AML-193 (cell line): ENCODE results near the gene ITGA11.

Source experiments
- DNase-seq, 2 experiments: peaks; one replicate each; lab custom pipeline; 2025; lab: John Stamatoyannopoulos, UW

The ITGA11 gene

DNA sequence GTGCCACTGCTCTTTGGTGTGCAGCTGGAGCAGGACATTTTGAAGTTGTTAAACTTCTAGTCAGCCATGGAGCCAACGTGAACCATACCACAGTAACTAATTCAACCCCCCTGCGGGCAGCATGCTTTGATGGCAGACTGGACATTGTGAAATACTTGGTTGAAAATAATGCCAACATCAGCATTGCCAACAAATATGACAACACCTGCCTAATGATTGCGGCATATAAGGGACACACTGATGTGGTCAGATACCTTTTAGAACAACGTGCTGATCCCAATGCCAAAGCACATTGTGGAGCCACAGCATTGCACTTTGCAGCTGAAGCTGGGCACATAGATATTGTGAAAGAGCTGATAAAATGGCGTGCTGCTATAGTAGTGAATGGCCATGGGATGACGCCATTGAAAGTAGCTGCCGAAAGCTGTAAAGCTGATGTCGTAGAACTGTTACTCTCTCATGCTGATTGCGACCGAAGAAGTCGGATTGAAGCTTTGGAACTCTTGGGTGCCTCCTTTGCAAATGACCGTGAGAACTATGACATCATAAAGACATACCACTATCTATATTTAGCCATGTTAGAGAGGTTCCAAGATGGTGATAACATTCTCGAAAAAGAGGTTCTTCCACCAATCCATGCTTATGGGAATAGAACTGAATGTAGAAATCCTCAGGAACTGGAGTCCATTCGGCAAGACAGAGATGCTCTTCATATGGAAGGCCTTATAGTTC, 142.2 kb downstream of the ITGA11 start:
- DNase-seq: no peak

DNA sequence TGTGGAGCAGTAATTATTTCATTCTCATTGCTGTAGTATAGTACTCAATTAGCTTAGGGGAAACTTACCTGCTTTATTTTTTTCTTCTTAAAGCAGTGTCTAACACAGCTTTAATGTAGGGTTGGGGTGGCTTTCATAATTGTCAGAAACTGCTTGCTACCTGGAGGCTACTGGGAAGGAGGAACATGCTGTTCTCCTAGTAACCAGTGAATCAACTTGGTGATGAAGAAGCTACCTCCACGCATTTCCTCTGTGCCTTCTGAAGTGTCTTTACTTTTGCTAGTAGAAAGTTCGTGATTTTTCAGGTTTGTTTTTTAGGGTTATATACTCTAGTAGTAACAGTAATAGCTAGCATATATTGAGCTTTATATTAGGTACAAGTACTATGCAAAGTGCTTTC, 142.9 kb downstream of the ITGA11 start:
- no peak for DNase-seq

DNA sequence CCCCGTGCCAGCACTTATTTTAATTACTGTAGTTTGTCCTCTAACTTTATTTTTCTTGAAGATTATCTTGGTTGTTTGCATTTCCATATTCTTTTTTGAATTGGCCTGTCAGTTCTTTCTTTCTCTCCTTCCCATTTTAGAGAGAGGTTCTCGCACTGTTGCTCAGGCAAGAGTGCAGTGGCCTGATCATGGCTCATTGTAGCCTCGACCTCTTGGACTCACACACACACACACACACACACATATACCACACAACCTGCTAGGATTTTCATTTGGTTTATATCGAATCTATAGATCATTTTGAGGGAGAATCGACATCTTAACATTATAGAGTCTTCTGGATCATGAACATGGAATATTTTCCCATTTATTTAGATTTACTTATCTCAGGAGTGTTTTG, 145.7 kb downstream of the ITGA11 start:
- DNase-seq: no peak

DNA sequence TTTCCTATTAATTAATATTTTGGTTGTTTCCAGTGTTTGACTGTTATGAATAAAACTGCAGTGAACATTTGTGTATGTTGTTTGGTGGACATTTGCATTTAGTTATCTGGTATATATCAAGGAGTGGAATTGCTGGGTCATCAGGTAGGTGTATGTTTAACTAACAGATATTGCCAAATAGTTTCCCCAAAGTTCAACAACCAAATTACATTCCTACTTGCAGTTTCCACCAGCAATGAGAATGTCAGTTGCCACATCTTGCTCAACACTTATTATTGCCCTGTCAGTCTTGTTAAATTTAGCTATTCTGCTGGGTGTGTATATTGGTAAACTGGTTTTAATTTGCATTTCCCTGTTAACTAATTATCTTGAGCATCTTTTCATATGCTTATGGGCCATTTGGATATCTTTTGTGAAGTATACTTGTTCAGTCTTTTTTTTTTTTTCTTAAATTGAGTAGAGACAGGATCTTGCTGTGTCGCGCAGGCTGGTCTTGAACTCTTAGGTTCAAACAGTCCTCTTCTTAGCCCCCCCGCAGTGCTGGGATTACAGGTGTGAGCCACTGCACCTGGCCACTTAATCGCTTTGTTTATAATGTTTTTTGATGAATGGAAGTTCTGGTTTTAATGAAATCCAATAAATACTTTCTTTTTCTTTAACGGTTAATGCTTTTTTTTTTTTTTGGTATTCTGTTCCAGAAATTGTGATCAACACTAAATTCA, 146.5 kb downstream of the ITGA11 start:
- peak; percentile 78 to 80 for DNase-seq

DNA sequence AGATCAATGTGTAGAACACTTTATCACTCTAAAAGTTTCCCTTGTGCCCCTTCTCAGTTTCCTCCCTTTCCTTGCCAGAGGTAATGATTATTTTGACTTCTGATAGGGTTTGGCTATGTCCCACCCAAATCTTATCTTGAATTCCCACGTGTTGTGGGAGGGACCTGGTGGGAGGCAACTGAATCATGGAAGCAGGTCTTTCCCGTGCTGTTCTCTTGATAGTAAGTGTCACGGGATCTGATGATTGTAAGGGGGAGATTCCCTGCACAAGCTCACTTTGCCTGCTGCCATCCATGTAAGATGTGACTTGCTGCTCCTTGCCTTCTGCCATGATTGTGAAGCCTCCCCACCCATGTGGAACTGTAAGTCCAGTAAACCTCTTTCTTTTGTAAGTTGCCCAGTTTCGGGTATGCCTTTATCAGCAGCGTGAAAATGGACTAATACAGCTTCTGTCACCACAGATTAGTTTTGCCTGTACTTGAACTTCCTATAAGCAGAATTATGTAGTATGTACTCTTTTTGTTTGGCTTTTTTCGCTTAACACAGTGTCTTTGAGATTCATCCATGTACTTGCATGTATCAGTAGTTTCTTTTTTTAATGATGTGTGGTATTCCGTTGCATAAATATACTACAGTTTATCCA, 147.2 kb downstream of the ITGA11 start:
- no peak for DNase-seq

DNA sequence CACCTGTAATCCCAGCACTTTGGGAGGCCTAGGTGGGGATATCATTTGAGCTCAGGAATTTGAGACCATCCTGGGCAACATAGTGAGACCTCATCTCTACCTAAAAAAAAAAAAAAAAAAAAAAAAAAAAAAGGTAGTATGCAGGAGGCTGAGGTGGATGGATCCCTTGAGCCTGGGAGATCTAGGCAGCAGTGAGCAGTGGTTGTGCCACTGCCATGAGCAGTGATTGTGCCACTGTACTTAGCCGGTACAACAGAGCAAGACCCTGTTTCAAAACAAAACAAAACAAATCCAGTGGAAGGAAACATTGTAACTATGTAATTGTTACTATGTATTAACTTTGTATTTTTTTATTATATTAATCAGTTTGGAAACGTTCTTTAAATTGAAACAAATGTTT, 148.6 kb downstream of the ITGA11 start:
- DNase-seq: no peak

DNA sequence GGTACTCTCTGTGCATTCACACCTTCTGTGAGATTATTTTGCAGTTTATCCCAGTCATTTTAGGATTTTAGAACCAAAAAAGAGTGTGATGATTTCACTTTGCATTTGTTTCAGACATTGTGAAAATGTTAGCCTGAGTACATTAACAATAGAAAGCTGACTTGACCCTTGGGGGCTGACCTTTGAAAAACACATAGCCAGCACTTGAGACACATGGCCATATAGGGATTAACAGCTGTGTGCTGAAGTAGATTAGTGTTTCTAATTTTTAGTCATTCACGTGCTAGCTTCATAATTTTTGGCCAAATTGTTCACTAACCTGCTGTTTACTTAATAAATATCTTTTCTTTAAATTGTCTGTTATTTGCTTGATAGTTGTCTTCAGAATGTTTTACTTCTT, 151.0 kb downstream of the ITGA11 start:
- no peak for DNase-seq

DNA sequence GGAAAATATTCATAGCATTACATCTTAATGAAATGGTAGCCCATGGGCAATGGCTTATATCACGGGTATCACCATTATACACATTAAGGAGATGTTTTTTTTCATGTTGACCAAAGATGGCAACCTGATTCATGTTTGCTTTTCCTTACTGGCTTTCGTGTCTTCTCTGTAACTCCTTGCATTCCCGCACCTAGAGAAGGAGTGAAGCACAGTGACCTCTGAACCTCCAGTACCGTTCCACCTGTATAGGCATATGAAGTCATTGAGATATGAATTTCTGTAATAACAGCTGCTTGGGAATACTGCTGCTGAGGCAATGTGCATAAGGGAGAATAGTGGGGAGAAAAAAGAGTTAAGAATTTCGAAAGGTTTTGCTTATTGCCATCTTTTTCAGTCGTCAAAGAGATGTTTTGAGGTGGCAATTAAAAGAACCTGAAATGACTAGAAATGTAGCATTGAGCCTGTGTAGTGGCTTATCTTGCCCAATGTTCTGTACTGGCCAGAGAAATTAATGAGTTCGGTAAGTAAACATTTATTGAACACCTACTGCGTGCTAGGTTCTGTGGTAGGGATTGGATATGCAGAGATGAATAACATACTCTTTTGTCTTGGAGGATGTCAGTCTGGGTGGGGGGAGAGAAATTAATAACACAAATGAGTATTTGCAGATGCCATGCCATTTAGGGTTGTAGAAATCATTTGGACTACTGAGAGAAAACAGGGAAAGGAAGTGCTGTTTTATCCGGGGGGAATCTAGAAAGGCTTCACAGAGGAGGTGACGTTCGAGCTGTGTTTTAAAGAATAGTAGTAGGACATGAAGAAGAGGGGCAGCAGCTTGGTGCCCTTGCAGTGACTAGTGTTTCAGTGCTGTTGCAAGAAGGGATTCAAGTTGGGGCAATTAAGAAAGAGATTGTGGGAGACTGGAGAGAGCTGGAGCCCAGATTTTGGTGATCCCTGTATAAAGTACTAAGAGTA, 151.9 kb downstream of the ITGA11 start:
- no peak for DNase-seq

DNA sequence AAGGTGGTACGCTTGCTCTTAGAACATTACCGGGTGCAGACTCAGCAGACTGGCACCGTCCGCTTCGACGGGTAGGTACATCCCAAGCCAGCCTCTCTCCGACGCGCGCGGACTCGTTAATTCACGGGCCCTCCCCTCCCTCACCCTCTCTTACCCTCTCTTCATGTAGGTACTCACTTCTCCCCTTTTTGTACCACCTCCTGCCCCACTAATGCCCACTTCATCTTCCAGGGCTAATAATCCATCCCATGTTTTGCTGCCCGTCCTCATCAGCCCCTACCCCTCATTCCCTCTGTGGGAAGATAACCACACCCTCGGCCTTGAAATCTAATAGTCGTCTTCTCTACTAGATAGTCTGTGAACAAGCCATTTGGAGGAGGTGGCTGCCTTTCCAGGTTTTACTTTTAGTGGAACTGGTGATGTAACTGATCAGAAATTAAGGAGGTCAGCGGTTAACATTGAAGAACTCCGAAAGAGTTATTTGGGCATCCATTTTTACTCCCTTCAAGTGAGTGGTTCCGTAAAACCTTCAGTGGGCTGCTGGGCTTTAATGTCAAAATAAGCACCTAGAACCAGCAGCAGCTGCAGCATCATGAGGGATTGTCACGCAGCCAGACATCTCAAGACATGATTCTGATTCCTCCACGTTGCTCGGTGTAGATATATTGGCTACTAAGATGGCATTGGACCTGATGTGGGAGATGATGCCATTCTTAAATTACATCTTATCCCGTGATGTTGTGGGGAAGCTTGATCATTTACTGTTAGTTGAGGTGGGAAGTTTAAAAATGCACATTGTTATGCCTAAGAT, 153.2 kb downstream of the ITGA11 start:
- DNase-seq: no peak

DNA sequence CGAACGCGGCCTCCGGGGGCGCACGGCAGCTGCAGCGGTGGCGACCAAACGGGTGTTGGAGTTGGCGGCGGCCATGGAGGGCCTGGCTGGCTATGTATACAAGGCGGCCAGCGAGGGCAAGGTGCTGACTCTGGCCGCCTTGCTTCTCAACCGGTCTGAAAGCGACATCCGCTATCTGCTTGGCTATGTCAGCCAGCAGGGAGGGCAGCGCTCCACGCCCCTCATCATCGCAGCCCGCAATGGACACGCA, 153.7 kb downstream of the ITGA11 start:
- DNase-seq: no peak

DNA sequence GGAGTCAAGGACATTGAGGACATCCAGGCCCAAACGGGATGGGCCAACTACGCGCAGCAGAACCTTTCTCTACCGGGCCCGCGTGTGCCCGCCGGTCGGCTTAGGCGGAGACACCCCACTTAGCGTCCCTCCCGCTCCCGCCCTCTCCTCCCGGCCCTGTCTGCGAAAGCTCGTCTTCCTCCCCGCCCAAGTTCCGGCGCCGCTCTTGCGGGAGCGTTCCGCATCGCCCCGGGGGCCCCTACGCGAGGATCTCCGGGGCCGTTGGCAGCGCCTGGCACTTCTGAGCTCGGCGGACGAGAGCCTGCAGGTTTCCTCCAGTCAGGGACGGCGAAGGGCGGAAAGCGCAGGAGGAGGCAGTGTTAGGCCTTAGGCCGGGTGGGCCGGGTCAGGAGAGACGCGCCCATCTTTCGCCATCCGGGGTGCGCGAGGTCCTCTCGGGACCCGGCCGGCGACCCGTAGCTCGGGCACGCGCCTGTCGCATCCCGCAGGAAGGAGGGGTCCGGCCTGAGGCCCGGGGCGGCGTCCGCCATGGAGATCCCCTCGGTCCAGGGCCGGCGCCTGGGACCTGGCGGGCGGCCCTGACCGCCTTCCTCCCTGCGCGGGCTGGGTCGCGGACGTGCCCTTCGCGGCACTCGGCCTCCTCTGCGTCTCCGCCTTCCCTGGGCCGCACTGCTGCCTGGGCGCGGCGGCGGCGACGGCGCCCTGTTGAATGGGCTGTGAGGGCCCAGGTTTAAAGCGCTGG, 154.2 kb downstream of the ITGA11 start, which contains the start of gene FEM1B:
TSS of gene FEM1B (plus strand) at position 143 of the 742 bp plus-strand sequence. CDS start 673 bp downstream, outside the sequence.
- peak; percentile 79 to 87 for DNase-seq

DNA sequence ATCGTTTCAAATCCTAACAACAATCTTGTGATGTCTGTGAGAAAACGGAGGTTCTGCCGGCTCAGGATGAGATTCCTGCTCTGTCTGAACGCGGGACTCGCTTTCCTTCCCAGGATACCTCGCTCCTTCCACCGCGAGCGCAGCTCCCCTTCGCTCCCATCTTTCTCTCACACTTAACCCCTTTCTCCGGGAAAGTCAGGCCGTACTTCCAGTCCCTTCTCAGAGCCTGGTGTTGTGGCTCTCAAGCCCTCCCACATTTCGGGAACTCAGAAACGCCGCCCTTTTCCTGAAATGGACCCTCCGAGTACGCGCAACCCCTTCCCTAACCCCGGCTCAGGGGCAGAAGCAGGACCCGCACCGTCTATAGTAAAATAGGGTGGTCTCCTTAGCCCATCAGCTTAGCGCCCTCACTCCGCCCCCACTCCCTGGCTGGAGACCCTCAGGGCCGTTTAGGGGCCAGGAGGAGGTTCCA, 154.8 kb downstream of the ITGA11 start:
- peak in 1 of 2 experiments; percentile 33 for DNase-seq

DNA sequence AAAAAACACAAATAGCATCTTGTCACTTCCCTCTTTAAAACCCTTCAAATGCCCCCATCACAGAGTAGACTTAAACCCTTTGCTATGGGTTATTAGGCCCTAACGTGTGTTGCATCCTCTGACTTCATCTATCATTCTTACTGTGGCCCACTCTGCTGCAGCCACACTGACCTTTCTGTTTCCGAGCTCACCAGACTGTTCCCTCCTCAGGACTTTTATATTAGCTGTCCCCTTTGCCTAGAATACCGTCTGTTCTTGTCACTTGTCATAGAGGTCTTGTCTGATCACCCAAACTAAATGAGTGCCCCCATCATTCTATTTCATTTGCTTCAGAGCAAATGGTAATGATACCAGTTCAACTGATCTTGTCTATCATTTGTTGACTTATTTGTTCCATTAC, 155.3 kb downstream of the ITGA11 start:
- DNase-seq: no peak

DNA sequence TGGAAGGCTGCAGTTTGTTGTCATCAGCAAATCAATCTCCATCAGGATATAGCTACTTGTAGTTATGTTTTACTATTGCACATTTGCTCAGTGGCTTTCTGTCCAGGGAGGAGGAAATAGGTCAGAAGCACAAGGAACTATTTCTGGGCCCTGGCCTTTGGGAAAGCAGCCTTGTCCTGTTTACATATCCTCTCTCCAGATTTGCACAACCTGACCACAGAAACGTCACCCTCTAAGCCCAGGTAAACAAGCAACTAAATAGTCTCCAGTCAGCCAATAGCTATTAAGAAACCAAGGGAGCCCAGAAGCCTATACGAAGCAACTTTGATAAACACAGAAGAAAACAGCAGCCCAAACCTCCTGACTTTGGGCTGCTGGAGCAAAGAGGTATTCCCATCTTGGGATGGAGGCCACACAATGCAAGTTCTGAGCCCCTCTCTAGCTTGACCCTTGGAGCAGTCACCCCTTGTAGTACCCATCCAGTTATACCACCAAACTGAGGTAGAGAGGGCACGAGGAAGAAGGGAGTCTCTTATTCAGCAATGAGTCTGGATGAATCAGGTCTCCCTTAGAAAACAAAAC, 156.7 kb downstream of the ITGA11 start:
- no peak for DNase-seq

DNA sequence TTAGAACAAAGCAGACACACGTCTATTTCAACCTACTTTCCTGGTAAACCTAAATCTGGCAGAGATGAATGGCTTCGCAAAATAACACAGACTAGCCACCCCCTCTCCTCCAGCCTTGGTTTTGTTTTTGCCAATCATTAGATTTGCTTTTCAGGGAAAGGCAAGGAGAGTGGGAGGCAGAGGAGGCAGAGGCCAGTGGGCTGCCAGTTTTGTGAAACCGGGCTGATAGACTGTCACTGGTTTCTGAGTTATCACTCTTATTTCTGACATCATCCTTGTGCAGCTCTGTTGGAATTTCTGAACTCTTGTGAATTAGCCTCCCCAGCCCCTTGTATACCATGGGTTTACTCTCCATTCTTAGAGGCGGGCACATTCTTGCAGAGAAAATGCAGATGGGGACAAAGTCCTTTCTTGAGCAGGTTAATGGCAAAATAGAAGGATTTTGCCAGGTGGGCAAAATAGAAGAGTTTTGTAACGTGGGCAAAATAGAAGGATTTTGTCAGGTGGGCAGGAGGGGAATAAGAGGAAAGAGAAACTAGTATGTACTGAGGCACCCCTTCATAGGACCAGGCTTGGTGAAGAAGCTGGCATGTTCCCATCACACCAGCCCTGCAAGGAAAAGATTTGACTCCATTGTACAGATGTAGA, 157.6 kb downstream of the ITGA11 start:
- no peak for DNase-seq

DNA sequence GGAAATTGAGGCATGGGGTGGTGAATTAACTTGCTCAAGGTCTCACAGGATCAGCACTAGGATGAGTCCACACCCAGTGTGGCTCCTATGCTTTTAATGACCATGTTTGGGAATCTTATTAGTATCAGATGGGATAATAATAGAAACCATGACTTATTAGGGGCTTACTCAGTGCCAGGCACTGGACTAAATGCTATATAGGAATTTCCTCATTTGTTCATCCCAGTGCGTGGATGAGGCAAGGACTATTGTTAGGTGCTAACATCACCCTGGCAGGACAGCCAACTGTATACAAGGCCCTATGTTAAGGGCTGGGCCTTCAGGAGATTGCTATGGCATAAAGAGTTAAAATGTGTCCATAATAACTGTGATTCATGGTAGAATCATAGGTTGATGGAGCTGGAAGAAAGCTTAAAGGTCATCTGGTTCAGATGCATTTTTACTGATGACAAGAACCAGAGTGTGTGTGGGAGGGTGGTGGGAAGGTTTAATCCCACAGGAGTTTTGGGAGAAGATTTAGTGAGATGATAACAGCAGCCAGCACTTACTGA, 159.2 kb downstream of the ITGA11 start:
- no peak for DNase-seq

DNA sequence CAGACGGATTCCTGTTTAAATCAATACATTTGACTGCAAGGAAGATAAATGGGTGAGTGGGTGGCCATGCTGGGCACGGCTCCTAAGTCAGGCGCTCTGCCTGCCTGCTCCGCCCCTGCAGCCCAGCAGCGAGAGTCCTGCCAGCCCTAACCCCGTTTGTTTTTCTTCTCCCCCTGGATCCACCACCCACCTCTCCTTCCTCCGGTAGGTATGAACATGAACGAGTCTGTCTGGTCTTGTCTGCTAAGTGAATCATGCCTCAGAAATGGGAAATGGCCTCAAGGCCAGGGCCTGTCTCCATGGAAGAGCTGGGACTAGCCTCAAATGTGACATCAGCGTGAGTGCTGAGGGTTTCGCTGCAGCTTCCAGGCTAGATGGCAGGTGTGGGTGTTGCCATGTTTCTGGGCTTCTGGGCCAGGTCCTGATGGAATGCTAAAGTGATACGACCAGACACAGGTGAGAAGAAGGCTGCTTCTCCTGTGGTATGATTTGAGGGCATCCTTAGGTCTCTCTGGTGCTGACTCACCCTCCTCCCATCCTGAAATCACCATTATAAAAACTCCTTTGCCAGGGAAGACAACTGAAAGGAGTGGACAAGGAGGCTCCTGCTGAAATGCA, 160.0 kb downstream of the ITGA11 start:
- no peak for DNase-seq

DNA sequence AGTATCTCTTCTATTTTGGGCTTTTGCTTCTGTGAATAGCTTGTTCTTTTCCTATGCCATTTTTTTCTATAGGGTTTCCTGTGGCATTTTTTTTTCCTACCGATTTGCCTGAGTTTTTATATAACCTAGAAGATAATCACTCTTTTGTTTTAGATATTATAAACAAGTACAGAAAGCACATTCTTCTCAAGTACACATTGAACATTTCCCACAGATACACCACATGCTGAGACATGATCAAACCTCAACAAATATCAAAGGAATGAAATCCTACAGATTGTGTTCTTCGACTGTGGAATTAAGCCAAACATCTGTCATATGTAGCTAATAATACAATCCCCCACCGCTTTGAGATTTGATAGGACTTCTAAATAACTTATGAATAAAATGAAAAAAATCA, 163.6 kb downstream of the ITGA11 start:
- no peak for DNase-seq

DNA sequence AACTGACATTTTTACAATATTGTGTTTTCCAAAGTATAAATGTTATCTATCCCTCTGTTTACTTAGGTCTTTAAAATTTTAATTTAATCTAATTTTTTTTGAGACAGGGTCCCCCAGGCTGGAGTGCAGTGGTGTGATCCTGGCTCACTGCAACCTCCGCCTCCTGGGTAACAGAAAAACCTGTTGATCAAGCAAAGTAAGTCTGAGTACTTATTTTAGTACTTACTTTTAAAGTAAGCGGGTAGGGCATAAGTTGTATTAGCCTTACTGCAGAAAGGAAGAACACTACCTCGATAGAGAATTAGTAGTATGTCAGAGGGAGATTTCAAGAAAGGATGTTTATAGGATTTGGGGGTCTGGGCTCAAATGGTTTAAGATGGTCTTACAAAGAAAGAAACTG, 166.3 kb downstream of the ITGA11 start:
- DNase-seq: no peak
